Measurements from ENCODE around the gene OPCML. TPM values are rescaled to one million over a fixed set of nuclear protein-coding genes. Genes with fewer than 3 reads are reported as not detected.

OPCML gene
- total RNA-seq, 1 experiment from 2014 or later, result not detected

DNA sequence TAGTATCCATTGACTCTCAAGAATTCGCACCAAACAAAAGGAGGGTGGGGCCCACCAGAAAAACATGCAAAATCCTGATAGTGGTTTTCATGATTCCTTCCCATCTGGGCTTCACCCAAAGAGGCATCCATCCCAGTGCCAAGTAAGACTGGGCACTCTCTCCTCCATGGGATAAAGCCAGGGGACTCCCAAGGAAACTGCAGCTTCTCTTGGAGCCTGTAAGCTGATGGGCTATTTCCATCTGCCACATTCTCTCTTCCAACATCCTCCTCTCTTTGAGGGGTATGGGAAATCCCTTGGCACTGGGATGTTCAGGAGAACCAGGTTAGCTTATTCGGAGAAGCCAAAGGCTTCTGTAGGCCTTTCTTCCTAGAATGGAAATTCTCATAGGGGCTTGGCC lies 10.8 kb downstream of the OPCML start:
- no peak overlapping the region for H3K4me3 Mint-ChIP-seq (ENCODE audit: unreplicated experiment)

DNA sequence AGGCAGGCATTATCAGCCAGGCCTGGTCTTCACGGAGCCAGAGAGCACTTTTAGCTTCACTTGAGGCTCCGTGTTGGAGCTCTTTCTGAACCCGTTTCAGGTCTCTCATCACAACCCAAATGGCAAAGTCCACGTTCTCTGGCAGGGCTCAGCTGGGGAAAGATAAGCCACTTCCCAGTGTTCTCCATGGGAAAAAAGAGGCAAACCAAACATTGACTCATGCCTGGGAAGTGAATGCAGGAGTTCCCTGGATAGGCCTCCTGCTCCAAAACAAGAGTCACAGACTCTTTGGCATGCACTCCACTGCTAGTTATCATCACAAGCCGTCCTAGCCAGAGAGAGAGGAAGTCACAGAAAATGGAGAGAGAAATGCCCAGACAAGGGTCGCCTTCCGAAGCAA lies 11.6 kb downstream of the OPCML start:
- no TSS peak for BruUV-seq (replicated peaks)
- H3K9me3 ChIP-seq, result no peaks in the 10 kb centered on the region
- no peak overlapping the region for H3K4me3 Mint-ChIP-seq (ENCODE audit: unreplicated experiment)
- no peak overlapping the region for H3K27ac Mint-ChIP-seq (ENCODE audit: unreplicated experiment)
- ChIA-PET POLR2A (no interaction called here), CTCF (no interaction called here)
- intact Hi-C loops (cut with micrococcal nuclease; ENCODE audit: unreplicated experiment), result no loop called here
- H3K4me3 ChIP-seq (ENCODE audit: low read depth, low read length), result no peak overlapping the region
- H3K36me3 Mint-ChIP-seq (ENCODE audit: insufficient read depth, unreplicated experiment), result no peaks in the 10 kb centered on the region
- H3K4me1 ChIP-seq, result peaks cover 7% of the 10 kb centered on the region; the same call in 1 of the 2 replicates
- DNase-seq, result no peak
- TF ChIP-seq, protein P1, sequence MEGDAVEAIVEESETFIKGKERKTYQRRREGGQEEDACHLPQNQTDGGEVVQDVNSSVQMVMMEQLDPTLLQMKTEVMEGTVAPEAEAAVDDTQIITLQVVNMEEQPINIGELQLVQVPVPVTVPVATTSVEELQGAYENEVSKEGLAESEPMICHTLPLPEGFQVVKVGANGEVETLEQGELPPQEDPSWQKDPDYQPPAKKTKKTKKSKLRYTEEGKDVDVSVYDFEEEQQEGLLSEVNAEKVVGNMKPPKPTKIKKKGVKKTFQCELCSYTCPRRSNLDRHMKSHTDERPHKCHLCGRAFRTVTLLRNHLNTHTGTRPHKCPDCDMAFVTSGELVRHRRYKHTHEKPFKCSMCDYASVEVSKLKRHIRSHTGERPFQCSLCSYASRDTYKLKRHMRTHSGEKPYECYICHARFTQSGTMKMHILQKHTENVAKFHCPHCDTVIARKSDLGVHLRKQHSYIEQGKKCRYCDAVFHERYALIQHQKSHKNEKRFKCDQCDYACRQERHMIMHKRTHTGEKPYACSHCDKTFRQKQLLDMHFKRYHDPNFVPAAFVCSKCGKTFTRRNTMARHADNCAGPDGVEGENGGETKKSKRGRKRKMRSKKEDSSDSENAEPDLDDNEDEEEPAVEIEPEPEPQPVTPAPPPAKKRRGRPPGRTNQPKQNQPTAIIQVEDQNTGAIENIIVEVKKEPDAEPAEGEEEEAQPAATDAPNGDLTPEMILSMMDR (IDR thresholded peaks at IDR 0.05; ENCODE audit: insufficient read depth in 1 of 2, low read depth in 1 of 2, low read length in 1 of 2, severe bottlenecking in 1 of 2, unreplicated experiment in 1 of 2), result no peak
- H3K27me3 ChIP-seq (replicated peaks; ENCODE audit: control insufficient read depth, insufficient read depth, low read length), result no peaks in the 10 kb centered on the region
- no peaks in the 10 kb centered on the region for H3K9me3 Mint-ChIP-seq (ENCODE audit: unreplicated experiment)
- H3K27me3 Mint-ChIP-seq (ENCODE audit: insufficient read depth, unreplicated experiment), result no peaks in the 10 kb centered on the region
- H3K4me1 Mint-ChIP-seq (ENCODE audit: low read depth, unreplicated experiment), result no peaks in the 10 kb centered on the region
- no peaks in the 10 kb centered on the region for H3K36me3 ChIP-seq (ENCODE audit: control insufficient read depth, insufficient read depth, low read length)

More for the DNA sequence above, 10.8 kb downstream of the OPCML start:
- no TSS peak for BruUV-seq (replicated peaks)
- Mint-ChIP-seq H3K27me3 (ENCODE audit: insufficient read depth, unreplicated experiment) (no peaks in the 10 kb centered on the region), H3K36me3 (ENCODE audit: insufficient read depth, unreplicated experiment) (no peaks in the 10 kb centered on the region), H3K4me1 (ENCODE audit: low read depth, unreplicated experiment) (no peaks in the 10 kb centered on the region), H3K9me3 (ENCODE audit: unreplicated experiment) (no peaks in the 10 kb centered on the region), H3K27ac (ENCODE audit: unreplicated experiment) (no peak overlapping the region)
- H3K9me3 ChIP-seq, result no peaks in the 10 kb centered on the region
- CTCF ChIA-PET, result no interaction called here
- TF ChIP-seq, protein P1 (IDR thresholded peaks at IDR 0.05; ENCODE audit: insufficient read depth in 1 of 2, low read depth in 1 of 2, low read length in 1 of 2, severe bottlenecking in 1 of 2, unreplicated experiment in 1 of 2), result no peak
- POLR2A ChIA-PET, result no interaction called here
- no peak overlapping the region for H3K4me3 ChIP-seq (ENCODE audit: low read depth, low read length)
- peaks cover 7% of the 10 kb centered on the region; the same call in 1 of the 2 replicates for H3K4me1 ChIP-seq
- intact Hi-C loops (cut with micrococcal nuclease; ENCODE audit: unreplicated experiment), result no loop called here
- no peaks in the 10 kb centered on the region for H3K36me3 ChIP-seq (ENCODE audit: control insufficient read depth, insufficient read depth, low read length)
- no peak for DNase-seq
- no peaks in the 10 kb centered on the region for H3K27me3 ChIP-seq (replicated peaks; ENCODE audit: control insufficient read depth, insufficient read depth, low read length)

GRCh38 chr11:133519560-133519959 lies 12.7 kb downstream of the OPCML start:
- Mint-ChIP-seq H3K4me3 (ENCODE audit: unreplicated experiment) (no peak overlapping the region), H3K4me1 (ENCODE audit: low read depth, unreplicated experiment) (no peaks in the 10 kb centered on the region), H3K36me3 (ENCODE audit: insufficient read depth, unreplicated experiment) (no peaks in the 10 kb centered on the region), H3K27ac (ENCODE audit: unreplicated experiment) (no peak overlapping the region), H3K27me3 (ENCODE audit: insufficient read depth, unreplicated experiment) (no peaks in the 10 kb centered on the region), H3K9me3 (ENCODE audit: unreplicated experiment) (no peaks in the 10 kb centered on the region)
- intact Hi-C loops (cut with micrococcal nuclease; ENCODE audit: unreplicated experiment), result no loop called here
- TF ChIP-seq, protein P1 (IDR thresholded peaks at IDR 0.05; ENCODE audit: insufficient read depth in 1 of 2, low read depth in 1 of 2, low read length in 1 of 2, severe bottlenecking in 1 of 2, unreplicated experiment in 1 of 2), result no peak
- Histone ChIP-seq H3K4me3 (ENCODE audit: low read depth, low read length) (no peak overlapping the region), H3K27me3 (replicated peaks; ENCODE audit: control insufficient read depth, insufficient read depth, low read length) (no peaks in the 10 kb centered on the region), H3K36me3 (ENCODE audit: control insufficient read depth, insufficient read depth, low read length) (no peaks in the 10 kb centered on the region), H3K4me1 (peaks cover 7% of the 10 kb centered on the region; the same call in 1 of the 2 replicates), H3K9me3 (no peaks in the 10 kb centered on the region)
- DNase-seq, result no peak
- ChIA-PET CTCF (no interaction called here), POLR2A (no interaction called here)
- BruUV-seq (replicated peaks), result no TSS peak
